Prostate gland (tissue), 2 donors: ENCODE measurements around the gene HSD17B11. TPM values are rescaled to one million over a fixed set of nuclear protein-coding genes. Genes with fewer than 3 reads are reported as not detected.

ENCODE experiments used
- DNase-seq: peaks from one replicate; pipeline ENCODE4 v3.0.0-alpha.2; 2019; ENCODE audit warnings: low spot score
- H3K27ac ChIP-seq, 2 donors: fragments of 200-600 bp; sonication (generic); 2 replicates each; pipeline ENCODE4 v1.5.1; 2017 to 2019
- H3K27me3 ChIP-seq: fragments of 200-600 bp; sonication (generic); replicated peaks from 2 replicates; pipeline ENCODE4 v1.5.1; 2019; ENCODE audit not compliant: insufficient read depth
- H3K36me3 ChIP-seq, 2 donors: fragments of 200-600 bp; sonication (generic); 1 replicate in 1 of 2; 2 replicates in 1 of 2; pipeline versions ENCODE4 v1.5.1 to v1.8.1; 2017 to 2019
- H3K4me1 ChIP-seq: fragments of 200-600 bp; sonication (generic); replicated peaks from 2 replicates; pipeline ENCODE4 v1.5.1; 2019
- H3K4me3 ChIP-seq, 2 donors: fragments of 200-600 bp; sonication (generic); 2 replicates each; pipeline ENCODE4 v1.5.1; 2017 to 2019
- H3K9me3 ChIP-seq: fragments of 200-600 bp; sonication (generic); 2 replicates; pipeline ENCODE4 v1.5.1; 2017
- CTCF ChIP-seq, 4 experiments: fragments of 200-600 bp in 2 of 4; fragments of 450-650 bp in 2 of 4; sonication (generic) in 2 of 4; IDR thresholded peaks; 1 replicate in 3 of 4; 2 replicates in 1 of 4; pipeline ENCODE4 v1.5.1; 2016 to 2019; ENCODE audit warnings: antibody characterized with exemption in 4 of 4, mild to moderate bottlenecking in 2 of 4, moderate library complexity in 2 of 4
- POLR2A ChIP-seq: fragments of 450-650 bp; IDR thresholded peaks from one replicate; pipeline ENCODE4 v1.6.1; 2016; ENCODE audit warnings: antibody characterized with exemption, mild to moderate bottlenecking
- POLR2AphosphoS5 ChIP-seq: sonication (generic); formaldehyde crosslinking; IDR thresholded peaks from one replicate; pipeline ENCODE4 v1.6.1; 2017; ENCODE audit warnings: antibody characterized with exemption
- WGBS: methylation state at CpG from one replicate; pipeline ENCODE4 v1.1.5; 2018; 5-methylcytosine and 5-hydroxymethylcytosine counted together
- intact Hi-C: fragments of 100-400 bp; cut with DNase I; formaldehyde crosslinking; loops from one replicate; pipeline ENCODE4 v1.14.2; 2022
- microRNA-seq: library from miRNA; unstranded; fragments of <30 nt; microRNA quantifications from one replicate; pipeline ENCODE4, GENCODE V29; 2016
- small RNA-seq, 2 donors: library from RNA; depleted of rRNA; stranded (forward); fragments of <200 nt; gene quantifications; one replicate each; pipeline ENCODE3, GENCODE V24; 2016
- total RNA-seq, 2 donors: library from RNA; depleted of rRNA; stranded (reverse); fragments of >200 nt; gene quantifications; one replicate each; pipeline ENCODE4 v1.1.0, GENCODE V29; 2016

The HSD17B11 gene
- total RNA-seq, 2 donors from 2014 or later, result 38.2 to 45.2 TPM

DNA sequence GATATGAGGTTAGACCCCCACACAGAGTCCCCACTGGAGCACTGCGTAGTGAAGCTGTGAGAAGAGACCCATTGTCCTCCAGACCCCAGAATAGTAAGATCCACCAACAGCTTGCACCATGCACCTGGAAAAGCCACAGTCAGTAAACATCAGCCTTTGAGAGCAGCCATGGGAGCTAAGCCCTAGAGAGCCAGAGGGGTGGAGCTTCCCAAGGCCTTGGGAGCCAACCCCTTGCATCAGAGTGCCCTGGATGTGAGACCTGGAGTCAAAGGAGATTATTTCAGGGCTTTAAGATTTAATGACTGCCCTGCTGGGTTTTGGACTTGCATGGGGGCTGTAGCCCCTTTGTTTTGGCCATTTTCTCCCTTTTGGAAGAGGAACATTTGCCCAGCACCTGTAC is 104.0 kb downstream of the HSD17B11 start:
- 100% methylated on average over 1 of the region's 1 CpG for WGBS

More for the DNA sequence above, 104.0 kb downstream of the HSD17B11 start:
- no peak for TF ChIP-seq POLR2AphosphoS5
- TF ChIP-seq POLR2A, result no peak
- TF ChIP-seq CTCF (IDR thresholded peaks at IDR 0.05), result no peak
- intact Hi-C loops, result no loop called here
- H3K27me3 ChIP-seq, result no peaks in the 10 kb centered on the region
- no peak overlapping the region for H3K4me3 ChIP-seq
- DNase-seq, result no peak
- no peak overlapping the region for H3K27ac ChIP-seq
- no peaks in the 10 kb centered on the region for H3K4me1 ChIP-seq
- no peaks in the 10 kb centered on the region for H3K9me3 ChIP-seq
- no peaks in the 10 kb centered on the region for H3K36me3 ChIP-seq

Small RNA genes within 50 kb of the gene (microRNA-seq; reads per million reads assigned to microRNA genes)
- not detected for gene MIR5705

Small RNA genes within 50 kb of the gene (small RNA-seq; reads per million reads assigned to genes)
- gene MIR5705 (0 reads per million in 2 donors), gene RN7SL681P (0 reads per million in 2 donors)

Other genes starting within 250 kb of the HSD17B11 start
- gene KLHL8, start 170.6 kb downstream of the HSD17B11 start, total RNA-seq, result 1 to 10 TPM; 6.2 to 7.7 TPM
- 1 to 10 TPM; 1.7 to 8.3 TPM for gene HSD17B13, start 68.3 kb downstream of the HSD17B11 start, total RNA-seq
- gene NUDT9, start 31.4 kb upstream of the HSD17B11 start, total RNA-seq, result 10 to 100 TPM; 30.4 to 37.9 TPM
- gene SPARCL1, start 138.2 kb upstream of the HSD17B11 start, total RNA-seq, result 100 to 1,000 TPM; 248 to 377 TPM
- gene DSPP, start 217.3 kb upstream of the HSD17B11 start, total RNA-seq, result not detected